LNCaP clone FGC (cell line): ENCODE data around the gene NUBP1.

Experiments used
- DNase-seq: peaks from one replicate; pipeline ENCODE4 v3.0.0-alpha.2; 2011; ENCODE audit warnings: low read depth
- H3K4me3 ChIP-seq: 2 replicates; pipeline ENCODE4 v1.5.1; 2011; ENCODE audit warnings: mild to moderate bottlenecking, low read depth, low read length, control low read depth
- TF ChIP-seq, protein P1 (sequence below): IDR thresholded peaks from 2 replicates; pipeline ENCODE4 v1.5.1; 2012; ENCODE audit warnings: mild to moderate bottlenecking; ENCODE audit not compliant: control insufficient read depth, insufficient read depth; ENCODE audit errors: extremely low read depth

NUBP1 gene

GRCh38 chr16:10813099-10813455, 69.4 kb downstream of the NUBP1 start:
- H3K4me3 ChIP-seq = no peak overlapping the region
- TF ChIP-seq, protein P1, sequence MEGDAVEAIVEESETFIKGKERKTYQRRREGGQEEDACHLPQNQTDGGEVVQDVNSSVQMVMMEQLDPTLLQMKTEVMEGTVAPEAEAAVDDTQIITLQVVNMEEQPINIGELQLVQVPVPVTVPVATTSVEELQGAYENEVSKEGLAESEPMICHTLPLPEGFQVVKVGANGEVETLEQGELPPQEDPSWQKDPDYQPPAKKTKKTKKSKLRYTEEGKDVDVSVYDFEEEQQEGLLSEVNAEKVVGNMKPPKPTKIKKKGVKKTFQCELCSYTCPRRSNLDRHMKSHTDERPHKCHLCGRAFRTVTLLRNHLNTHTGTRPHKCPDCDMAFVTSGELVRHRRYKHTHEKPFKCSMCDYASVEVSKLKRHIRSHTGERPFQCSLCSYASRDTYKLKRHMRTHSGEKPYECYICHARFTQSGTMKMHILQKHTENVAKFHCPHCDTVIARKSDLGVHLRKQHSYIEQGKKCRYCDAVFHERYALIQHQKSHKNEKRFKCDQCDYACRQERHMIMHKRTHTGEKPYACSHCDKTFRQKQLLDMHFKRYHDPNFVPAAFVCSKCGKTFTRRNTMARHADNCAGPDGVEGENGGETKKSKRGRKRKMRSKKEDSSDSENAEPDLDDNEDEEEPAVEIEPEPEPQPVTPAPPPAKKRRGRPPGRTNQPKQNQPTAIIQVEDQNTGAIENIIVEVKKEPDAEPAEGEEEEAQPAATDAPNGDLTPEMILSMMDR = no peak
- DNase-seq = no peak

DNA sequence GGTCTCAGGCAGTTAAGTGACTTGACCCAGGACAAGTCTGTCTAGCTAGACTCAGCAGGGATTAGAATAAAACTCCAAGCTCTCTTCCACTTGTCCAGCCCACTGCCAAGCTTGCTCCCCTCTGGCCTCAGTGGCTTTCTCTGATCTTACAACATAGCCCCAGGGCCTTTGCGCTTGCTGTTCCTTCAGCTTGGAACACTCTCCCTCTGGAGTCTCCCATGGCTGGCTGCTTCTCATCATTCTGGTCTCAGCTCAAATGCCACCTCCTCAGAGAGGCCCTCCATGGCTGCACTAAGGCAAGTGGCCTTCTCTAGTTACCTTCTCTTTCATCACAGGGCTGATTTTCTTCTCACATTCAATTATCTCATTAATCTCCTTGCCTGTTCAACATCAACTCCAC, 73.9 kb downstream of the NUBP1 start:
- H3K4me3 ChIP-seq = no peak overlapping the region
- TF ChIP-seq, protein P1 = no peak
- no peak for DNase-seq

DNA sequence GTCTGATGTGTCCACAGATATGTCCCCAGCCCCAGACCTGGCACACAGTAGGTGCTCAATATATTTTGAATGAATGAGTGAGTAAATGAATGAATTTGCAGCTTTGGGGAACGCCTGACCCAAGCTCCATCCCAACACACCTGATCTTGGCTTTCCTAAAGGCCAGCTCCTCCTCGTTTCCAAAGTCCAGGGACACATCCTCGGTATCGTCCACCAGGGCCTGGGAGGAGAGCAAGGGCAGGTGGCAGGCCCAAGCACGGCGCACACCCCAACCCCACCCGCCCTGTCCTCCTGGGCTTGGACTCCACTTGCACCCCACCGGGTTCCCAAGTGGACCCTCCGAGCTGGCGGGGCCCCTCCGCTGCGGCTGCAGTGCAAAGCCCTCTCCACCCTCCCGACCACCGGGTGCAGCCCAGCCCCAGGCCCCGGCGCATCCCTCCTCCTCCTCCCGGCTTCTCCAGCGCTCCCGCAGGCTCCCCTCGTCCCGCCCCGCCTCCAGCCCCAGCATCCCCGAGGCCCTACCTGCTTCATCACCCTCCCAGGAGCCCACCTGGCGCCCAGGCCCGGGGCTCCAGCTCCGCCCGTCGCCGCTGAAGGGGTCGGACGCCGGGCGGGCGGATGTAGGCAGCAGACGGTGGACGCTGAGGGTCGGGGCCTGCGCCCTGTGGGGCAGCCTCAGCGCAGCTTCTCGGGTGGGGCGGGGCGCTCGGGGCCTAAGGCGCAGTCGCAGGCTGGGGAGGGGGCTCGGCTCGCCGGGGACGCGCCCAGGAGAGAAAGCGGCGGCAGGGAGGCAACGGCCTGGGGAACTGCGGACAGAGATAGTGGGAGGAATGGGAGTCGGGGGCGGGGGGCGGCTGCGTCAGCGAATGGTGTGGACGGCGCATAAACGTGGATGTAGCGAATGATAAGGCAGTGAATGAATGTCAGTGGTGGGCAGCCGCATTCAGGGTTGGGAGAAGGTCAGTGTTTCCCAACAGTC, 74.6 kb downstream of the NUBP1 start, which contains the start of gene TVP23A:
Gene TVP23A (minus strand): TSS at position 832 of the 979 bp plus-strand sequence. CDS start 301 bp downstream, at position 531.
- no peak for DNase-seq
- TF ChIP-seq, protein P1 = no peak
- no peak within 1 kb of the TSS for H3K4me3 ChIP-seq
